Calu3 (cell line): Measurements from ENCODE around the gene SART3. TPM values are rescaled to one million over a fixed set of nuclear protein-coding genes. Genes with fewer than 3 reads are reported as not detected.

ENCODE experiments used
- BruUV-seq: library from RNA; stranded (reverse); fragments of 400-500 nt; replicated peaks from 2 replicates; lab custom pipeline; 2021; lab: Mats Ljungman, UMichigan
- CTCF ChIA-PET: fragments of 300-600 bp; sonication (Branson Sonifier 250); formaldehyde crosslinking; loops from one replicate; lab custom pipeline; 2022; ENCODE audit warnings: antibody characterized with exemption; lab: Charles Lee
- DNase-seq: peaks from one replicate; pipeline ENCODE4 v3.0.0; 2022
- H3K27ac Mint-ChIP-seq: one replicate; pipeline ENCODE4 v1.8.0; 2022; ENCODE audit warnings: mixed read lengths; ENCODE audit not compliant: unreplicated experiment
- H3K27me3 Mint-ChIP-seq: one replicate; pipeline ENCODE4 v1.8.0; 2022; ENCODE audit warnings: mixed read lengths; ENCODE audit not compliant: unreplicated experiment
- H3K36me3 Mint-ChIP-seq: one replicate; pipeline ENCODE4 v1.8.0; 2022; ENCODE audit warnings: mild to moderate bottlenecking, moderate library complexity, mixed read lengths; ENCODE audit not compliant: insufficient read depth, unreplicated experiment
- H3K4me1 Mint-ChIP-seq: one replicate; pipeline ENCODE4 v1.8.0; 2022; ENCODE audit warnings: mild to moderate bottlenecking, low read depth, mixed read lengths; ENCODE audit not compliant: unreplicated experiment
- H3K4me3 Mint-ChIP-seq: one replicate; pipeline ENCODE4 v1.8.0; 2022; ENCODE audit warnings: mild to moderate bottlenecking, low read depth, moderate library complexity, mixed read lengths; ENCODE audit not compliant: unreplicated experiment
- H3K9me3 Mint-ChIP-seq: one replicate; pipeline ENCODE4 v1.8.0; 2022; ENCODE audit warnings: low read depth, mixed read lengths; ENCODE audit not compliant: unreplicated experiment
- CTCF ChIP-seq: fragments of 200-600 bp; IDR thresholded peaks from one replicate; pipeline ENCODE4 v1.8.0; 2022; ENCODE audit warnings: antibody characterized with exemption; ENCODE audit not compliant: unreplicated experiment
- intact Hi-C: fragments of 100-400 bp; cut with micrococcal nuclease; formaldehyde crosslinking; loops from one replicate; pipeline ENCODE4 v1.10.0; 2022; ENCODE audit not compliant: unreplicated experiment
- total RNA-seq: library from RNA; stranded (reverse); gene quantifications from 2 replicates; pipeline ENCODE4 v1.2.3, GENCODE V29; 2022

The SART3 gene
- total RNA-seq, 1 experiment from 2014 or later, result 91.7 TPM

DNA sequence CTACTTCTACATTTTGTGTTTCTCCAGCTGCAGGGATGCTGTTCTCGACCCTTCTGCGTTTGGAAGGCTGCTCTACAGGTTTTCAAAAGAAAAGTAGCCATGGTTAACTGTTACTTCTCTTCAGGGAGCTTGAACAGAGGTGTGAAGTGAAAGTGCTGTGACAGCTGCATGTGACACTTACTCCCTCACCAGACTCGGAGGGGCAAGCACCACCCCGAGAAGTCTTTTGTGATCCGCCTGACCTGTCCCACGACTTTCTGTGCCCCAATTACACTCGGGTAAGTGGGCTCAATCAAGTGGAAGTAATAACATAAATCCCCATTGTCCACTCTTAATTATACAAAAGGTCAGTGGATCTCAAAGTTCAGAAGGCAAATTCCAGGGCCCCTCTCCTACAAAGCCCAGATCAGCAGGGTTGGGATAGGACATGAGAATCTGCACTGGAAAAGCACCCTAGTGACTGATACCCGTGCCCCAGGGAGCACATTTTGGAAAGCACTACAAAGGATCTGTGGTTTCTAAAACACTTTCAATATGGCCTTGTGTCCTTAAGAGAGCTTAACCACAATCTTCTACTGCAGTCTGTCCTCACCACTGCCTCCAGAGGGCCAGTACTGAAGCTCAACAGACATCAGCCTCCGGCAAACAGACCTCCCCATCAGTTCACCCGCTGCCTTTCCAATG lies 34.3 kb downstream of the SART3 start:
- BruUV-seq, result no TSS peak
- Mint-ChIP-seq H3K9me3 (no peaks in the 10 kb centered on the region), H3K4me3 (no peak overlapping the region), H3K36me3 (peaks cover 71% of the 10 kb centered on the region), H3K4me1 (no peaks in the 10 kb centered on the region), H3K27me3 (no peaks in the 10 kb centered on the region), H3K27ac (peak overlapping the region; percentile 34)
- no peak for TF ChIP-seq CTCF
- intact Hi-C loops, result no loop called here
- CTCF ChIA-PET, result interaction anchor here (0.5 kb wide), 1 partner anchor 15 kb away, joined by 8 read pairs; no protein-coding TSS in a partner anchor
- no peak for DNase-seq

GRCh38 chr12:108525681-108526080 lies 35.3 kb downstream of the SART3 start:
- CTCF ChIA-PET, result no interaction called here
- Mint-ChIP-seq H3K27ac (no peak overlapping the region), H3K4me1 (no peaks in the 10 kb centered on the region), H3K27me3 (no peaks in the 10 kb centered on the region), H3K4me3 (no peak overlapping the region), H3K9me3 (no peaks in the 10 kb centered on the region), H3K36me3 (peaks cover 73% of the 10 kb centered on the region)
- intact Hi-C loops, result no loop called here
- DNase-seq, result no peak
- BruUV-seq, result no TSS peak
- TF ChIP-seq CTCF, result no peak

GRCh38 chr12:108523365-108523764 lies 37.6 kb downstream of the SART3 start:
- no peaks in the 10 kb centered on the region for H3K4me1 Mint-ChIP-seq
- no peaks in the 10 kb centered on the region for H3K9me3 Mint-ChIP-seq
- CTCF ChIA-PET, result no interaction called here
- DNase-seq, result no peak
- intact Hi-C loops, result no loop called here
- H3K27ac Mint-ChIP-seq, result no peak overlapping the region
- no peak for TF ChIP-seq CTCF
- no peaks in the 10 kb centered on the region for H3K27me3 Mint-ChIP-seq
- BruUV-seq, result no TSS peak
- peaks cover 82% of the 10 kb centered on the region for H3K36me3 Mint-ChIP-seq
- H3K4me3 Mint-ChIP-seq, result no peak overlapping the region

- no peak overlapping the region for H3K27ac Mint-ChIP-seq
- TF ChIP-seq CTCF, result no peak
- intact Hi-C loops, result loop anchor here (10.0 kb wide), 2 partner anchors 215 to 835 kb away; partner anchors contain the start of gene PWP1
- peaks cover 12% of the 10 kb centered on the region for H3K4me1 Mint-ChIP-seq
- BruUV-seq, result no TSS peak
- H3K36me3 Mint-ChIP-seq, result peaks cover 84% of the 10 kb centered on the region
- no peak overlapping the region for H3K4me3 Mint-ChIP-seq
- H3K27me3 Mint-ChIP-seq, result no peaks in the 10 kb centered on the region
- CTCF ChIA-PET, result interaction anchor here (1.1 kb wide), 1 partner anchor 601 kb away, joined by 8 read pairs; no protein-coding TSS in a partner anchor
- no peak for DNase-seq
- H3K9me3 Mint-ChIP-seq, result no peaks in the 10 kb centered on the region
Measured at GRCh38 chr12:108519558-108519957, 41.4 kb downstream of the SART3 start.
